Hematopoietic multipotent progenitor cell treated with erythropoietin and hydrocortisone succinate and interleukin-3 and kit ligand, for 4 days (in vitro differentiated cells): ENCODE data around the gene KCNE4.
A peak's percentile ranks its signal among the peaks of the same experiment; 100 is the strongest.

ENCODE experiments used
- DNase-seq: peaks from one replicate; pipeline ENCODE4 v3.0.0-alpha.2; 2015

KCNE4 gene

GRCh38 chr2:223088866-223089265 lies 36.9 kb downstream of the KCNE4 start:
- no peak for DNase-seq

GRCh38 chr2:223090039-223090438 lies 38.0 kb downstream of the KCNE4 start:
- no peak for DNase-seq

GRCh38 chr2:223090540-223091235 lies 38.7 kb downstream of the KCNE4 start:
- DNase-seq, result no peak

GRCh38 chr2:223092667-223093066 lies 40.7 kb downstream of the KCNE4 start:
- no peak for DNase-seq

- DNase-seq, result no peak
These were observed 41.6 kb downstream of the KCNE4 start for GRCh38 chr2:223093436-223094241.

GRCh38 chr2:223095207-223095606 lies 43.2 kb downstream of the KCNE4 start:
- DNase-seq, result no peak

- DNase-seq, result no peak
These were observed 44.4 kb downstream of the KCNE4 start for GRCh38 chr2:223096235-223096970.

- no peak for DNase-seq
These were observed 45.9 kb downstream of the KCNE4 start for GRCh38 chr2:223097888-223098383.

GRCh38 chr2:223099561-223099960 lies 47.6 kb downstream of the KCNE4 start:
- DNase-seq, result no peak

GRCh38 chr2:223100061-223100511 lies 48.1 kb downstream of the KCNE4 start:
- DNase-seq, result no peak

GRCh38 chr2:223101340-223102039 lies 49.5 kb downstream of the KCNE4 start:
- DNase-seq, result peak; percentile 47

GRCh38 chr2:223102040-223102400 lies 50.0 kb downstream of the KCNE4 start:
- no peak for DNase-seq

- no peak for DNase-seq
These were observed 50.5 kb downstream of the KCNE4 start for GRCh38 chr2:223102450-223102849.

GRCh38 chr2:223104336-223105132 lies 52.5 kb downstream of the KCNE4 start:
- DNase-seq, result no peak
